Fibroblast of pulmonary artery (primary cell): ENCODE measurements around the gene ZNF227.
"Not testable (repeated sequence)": the region's sequence is repeated elsewhere in the genome, so short reads cannot be mapped to it uniquely, and the experiment has no call there.

Source experiments
- DNase-seq: peaks from one replicate; pipeline ENCODE4 v3.0.0-alpha.2; 2010; ENCODE audit warnings: low read depth
- H3K4me3 ChIP-seq: replicated peaks from 2 replicates; pipeline ENCODE4 v1.5.1; 2011; ENCODE audit warnings: low read depth, mild to moderate bottlenecking, control low read depth, low read length, moderate library complexity
- CTCF ChIP-seq: IDR thresholded peaks from 2 replicates; pipeline ENCODE4 v1.5.1; 2011; ENCODE audit warnings: mild to moderate bottlenecking, control low read depth, low read length, inconsistent platforms; ENCODE audit errors: missing control alignments

ZNF227 gene

GRCh38 chr19:44212250-44212865 is at the start of gene ZNF227:
TSS of gene ZNF227 (plus strand) at chr19:44212532. CDS start at chr19:44217793, 5,261 bp downstream.
- no peak for TF ChIP-seq CTCF
- DNase-seq, result peak; percentile 98
- H3K4me3 ChIP-seq, result peak within 1 kb of the TSS; percentile 97

DNA sequence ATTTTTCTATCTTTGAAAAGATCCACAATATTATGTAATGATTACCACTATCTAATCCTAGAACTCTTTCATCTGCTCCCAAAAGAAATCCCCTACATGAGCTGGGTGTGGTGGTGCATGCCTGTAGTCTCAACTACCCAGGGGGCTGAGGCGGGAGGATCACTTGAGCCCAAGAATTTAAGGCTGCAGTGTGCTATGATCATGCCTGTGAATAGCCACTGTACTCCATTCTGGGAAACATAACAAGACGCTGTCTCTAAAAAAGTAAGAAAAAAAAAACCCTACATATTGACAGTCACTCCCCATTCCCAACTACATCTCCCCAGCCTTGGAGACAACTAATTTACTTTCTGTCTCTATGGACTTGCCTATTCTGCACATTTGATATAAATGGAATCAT is 48.5 kb upstream of the ZNF227 start:
- TF ChIP-seq CTCF, result no peak
- H3K4me3 ChIP-seq, result no peak overlapping the region
- no peak for DNase-seq

DNA sequence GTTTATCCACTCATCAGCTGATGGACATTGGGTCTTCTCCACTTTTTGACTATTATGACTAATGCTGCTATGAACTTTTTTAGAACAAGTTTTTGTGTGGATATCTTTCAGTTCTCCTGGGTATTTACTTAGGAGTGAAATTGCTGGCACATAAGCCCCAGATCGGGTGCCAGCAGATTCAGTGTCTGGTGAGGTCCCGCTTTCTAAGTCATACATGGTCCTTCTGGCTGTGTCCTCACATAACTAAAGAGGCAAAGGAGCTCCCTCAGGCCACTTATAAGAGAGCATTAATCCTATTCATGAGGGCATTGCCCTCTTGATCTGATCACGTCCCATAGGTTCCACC is 48.0 kb upstream of the ZNF227 start:
- DNase-seq, result no peak
- H3K4me3 ChIP-seq, result peak overlapping the region; percentile 86
- no peak for TF ChIP-seq CTCF

DNA sequence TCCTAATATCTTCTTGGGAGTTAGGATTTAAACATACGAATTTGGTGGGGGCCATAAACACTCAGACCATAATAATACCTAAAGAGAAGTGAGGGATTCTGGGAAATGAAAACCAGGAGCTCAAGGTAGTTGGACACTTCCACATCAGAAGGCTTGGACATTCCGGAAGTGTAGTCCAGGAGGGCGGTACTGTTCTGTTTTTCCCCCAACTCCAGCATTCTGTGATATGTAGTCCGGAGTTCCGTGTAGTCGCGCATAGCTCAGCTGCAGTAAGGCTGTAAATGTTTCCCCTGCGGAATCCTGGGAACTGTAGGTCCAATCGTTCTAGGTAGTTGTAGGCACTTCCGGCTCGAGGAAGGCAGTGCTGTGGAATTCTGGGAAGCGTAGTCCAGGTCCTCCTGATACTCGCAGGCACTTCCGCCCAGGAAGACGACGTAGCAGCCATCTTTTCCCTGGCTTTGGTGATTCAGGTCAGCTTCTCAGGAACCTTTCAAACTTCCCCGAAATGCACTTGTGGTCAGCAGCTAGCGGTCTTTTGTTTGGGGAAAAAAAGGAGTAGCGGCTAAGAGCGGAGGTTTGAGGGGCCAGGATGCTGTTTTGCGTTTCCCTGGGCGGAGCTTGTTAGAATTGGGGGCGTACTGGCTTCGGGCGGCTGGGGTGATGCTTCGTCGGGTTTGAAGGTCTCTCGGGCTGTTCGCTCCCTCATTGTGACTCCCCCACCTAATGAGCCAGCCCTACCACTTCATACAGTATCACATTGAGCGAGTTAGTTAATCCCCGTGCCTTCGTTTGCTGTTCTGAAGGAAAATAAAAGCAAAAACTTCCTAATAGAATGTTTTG is 47.4 kb upstream of the ZNF227 start, which contains the start of gene ZNF226:
Gene ZNF226, plus strand, starts transcription at position 428 of the 840 bp plus-strand sequence. CDS start 4,981 bp downstream, outside the sequence.
- peak within 1 kb of the TSS; percentile 86 for H3K4me3 ChIP-seq
- peak; percentile 99 for DNase-seq
- TF ChIP-seq CTCF, result no peak

GRCh38 chr19:44170660-44171059 is 41.7 kb upstream of the ZNF227 start:
- DNase-seq, result not testable (repeated sequence)

DNA sequence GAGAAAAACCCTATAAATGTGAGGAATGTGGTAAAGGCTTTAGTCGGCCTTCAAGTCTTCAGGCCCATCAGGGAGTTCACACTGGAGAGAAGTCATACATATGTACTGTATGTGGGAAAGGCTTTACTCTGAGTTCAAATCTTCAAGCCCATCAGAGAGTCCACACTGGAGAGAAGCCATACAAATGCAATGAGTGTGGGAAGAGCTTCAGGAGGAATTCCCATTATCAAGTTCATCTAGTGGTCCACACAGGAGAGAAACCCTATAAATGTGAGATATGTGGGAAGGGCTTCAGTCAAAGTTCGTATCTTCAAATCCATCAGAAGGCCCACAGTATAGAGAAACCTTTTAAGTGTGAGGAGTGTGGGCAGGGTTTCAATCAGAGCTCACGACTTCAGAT is 35.7 kb upstream of the ZNF227 start:
- no peak for TF ChIP-seq CTCF
- DNase-seq, result no peak
- H3K4me3 ChIP-seq, result no peak overlapping the region

More at GRCh38 chr19:44170660-44171059, 41.7 kb upstream of the ZNF227 start:
- H3K4me3 ChIP-seq, result not testable (repeated sequence)

DNA sequence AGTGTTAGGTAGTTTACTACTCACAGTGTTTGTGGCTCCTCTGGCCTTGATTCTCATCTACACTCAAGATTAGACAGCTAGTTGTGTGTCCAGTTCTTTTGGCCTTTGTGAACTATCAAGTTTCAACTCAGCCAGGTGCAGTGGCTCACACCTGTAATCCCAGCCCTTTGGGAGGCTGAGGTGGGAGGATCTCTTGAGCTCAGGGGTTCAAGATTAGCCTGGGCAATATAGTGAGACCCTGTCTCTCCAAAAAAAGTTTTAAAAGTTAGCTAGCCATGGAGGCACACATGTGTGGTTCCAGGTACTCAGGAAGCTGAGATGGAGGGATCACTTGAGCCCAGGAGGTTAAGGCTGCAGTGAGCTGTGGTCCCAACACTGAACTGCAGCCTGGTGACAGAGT is 31.4 kb upstream of the ZNF227 start:
- no peak for TF ChIP-seq CTCF
- DNase-seq, result no peak
- no peak overlapping the region for H3K4me3 ChIP-seq
